Transverse colon (tissue), 4 donors: ENCODE data around the gene CDK2AP2. TPM values are rescaled to one million over a fixed set of nuclear protein-coding genes. Genes with fewer than 3 reads are reported as not detected.
"Not testable (repeated sequence)": the region's sequence is repeated elsewhere in the genome, so short reads cannot be mapped to it uniquely, and the experiment has no call there.

Experiments used
- DNase-seq: peaks from one replicate; pipeline ENCODE4 v3.0.0-alpha.2; 2019
- H3K27ac ChIP-seq, 4 donors: fragments of 200-600 bp; sonication (generic); 2 replicates each; pipeline ENCODE4 v1.5.1; 2016 to 2018; ENCODE audit warnings: inconsistent platforms in 4 of 4
- H3K27me3 ChIP-seq: fragments of 200-600 bp; sonication (generic); 2 replicates; pipeline ENCODE4 v1.5.1; 2017; ENCODE audit warnings: inconsistent platforms
- H3K36me3 ChIP-seq, 4 donors: fragments of 200-600 bp; sonication (generic); 2 replicates each; pipeline ENCODE4 v1.5.1; 2017 to 2019; ENCODE audit warnings: inconsistent platforms in 4 of 4
- H3K4me1 ChIP-seq, 4 donors: fragments of 200-600 bp; sonication (generic); 2 replicates each; pipeline ENCODE4 v1.5.1; 2017 to 2020; ENCODE audit warnings: inconsistent platforms in 4 of 4
- H3K4me3 ChIP-seq, 4 donors: fragments of 200-600 bp; sonication (generic); 1 replicate in 1 of 4; 2 replicates in 3 of 4; pipeline versions ENCODE4 v1.5.1 to v1.6.1; 2017 to 2019; ENCODE audit warnings: inconsistent platforms in 4 of 4
- H3K9me3 ChIP-seq, 2 donors: fragments of 200-600 bp; sonication (generic); 2 replicates each; pipeline ENCODE4 v1.5.1; 2017 to 2019; ENCODE audit warnings: inconsistent platforms in 2 of 2
- EP300 ChIP-seq: sonication (generic); formaldehyde crosslinking; IDR thresholded peaks from one replicate; pipeline ENCODE4 v1.6.1; 2017; ENCODE audit warnings: antibody characterized with exemption, low read depth
- POLR2A ChIP-seq: fragments of 450-650 bp; IDR thresholded peaks from one replicate; pipeline ENCODE4 v1.6.1; 2016; ENCODE audit warnings: antibody characterized with exemption, mild to moderate bottlenecking, moderate library complexity
- POLR2AphosphoS5 ChIP-seq, 3 donors: sonication (generic); formaldehyde crosslinking; IDR thresholded peaks; one replicate each; pipeline ENCODE4 v1.6.1; 2016; ENCODE audit warnings: antibody characterized with exemption in 3 of 3
- WGBS, 2 donors: methylation state at CpG; one replicate each; pipeline ENCODE4 v1.1.5; 2018; ENCODE audit warnings: low coverage in 1 of 2; 5-methylcytosine and 5-hydroxymethylcytosine counted together
- in situ Hi-C, 4 donors: fragments of 200-750 bp; cut with MboI; loops; one replicate each; pipeline versions ENCODE4 v1.15.0 to v1.15.1; 2017; ENCODE audit warnings: low sequenced_read_pairs in 3 of 4, low pct_ligation_motif_present in 1 of 4, low pct_unique_long_range_greater_than_20kb in 1 of 4
- intact Hi-C: fragments of 100-400 bp; cut with DNase I; formaldehyde crosslinking; loops from one replicate; pipeline ENCODE4 v1.15.1; 2023; ENCODE audit warnings: low total_unique reads
- total RNA-seq, 4 donors: library from RNA; depleted of rRNA; stranded (reverse); fragments of >200 nt; gene quantifications; one replicate each; pipeline ENCODE4 v1.1.0, GENCODE V29; 2016
- TF ChIP-seq, protein P1 (sequence below), 5 experiments: fragments of 200-600 bp in 3 of 5; fragments of 450-650 bp in 2 of 5; sonication (generic) in 3 of 5; IDR thresholded peaks; 1 replicate in 2 of 5; 2 replicates in 3 of 5; pipeline ENCODE4 v1.5.1; 2016 to 2017; ENCODE audit warnings: antibody characterized with exemption in 5 of 5, inconsistent platforms in 3 of 5, mild to moderate bottlenecking in 2 of 5, moderate library complexity in 1 of 5

CDK2AP2 gene
- total RNA-seq, 4 donors from 2014 or later = 49.4 to 140 (median 83.4) TPM

GRCh38 chr11:67486481-67487195 is 21.3 kb downstream of the CDK2AP2 start:
- DNase-seq = peak; percentile 60
- no peak for TF ChIP-seq POLR2AphosphoS5 (IDR thresholded peaks at IDR 0.05)
- Histone ChIP-seq H3K36me3 (peaks cover 0 to 5% (median 2%) of the 10 kb centered on the region in 4 donors), H3K4me3 (no peak overlapping the region), H3K9me3 (no peaks in the 10 kb centered on the region), H3K4me1 (peaks cover 15 to 36% (median 25%) of the 10 kb centered on the region in 4 donors), H3K27me3 (no peaks in the 10 kb centered on the region), H3K27ac (peak overlapping the region in 3 of 4 donors; percentile 8 to 59 (median 57))
- intact Hi-C loops = no loop called here
- in situ Hi-C loops = loop anchor here in 2 of 4 donors (10.0 kb wide), 1 partner anchor 92 kb away; the partner anchor contains the start of gene RAD9A (in 2 of the 2)
- WGBS, 2 donors = 69% methylated on average over 20 of the region's 20 CpGs; no CpG with 5 or more reads in 1 of the 2 donors

GRCh38 chr11:67485873-67486361 is 22.0 kb downstream of the CDK2AP2 start:
- in situ Hi-C loops = loop anchor here in 2 of 4 donors (10.0 kb wide), 1 partner anchor 91 kb away; the partner anchor contains the start of gene RAD9A (in 2 of the 2)
- DNase-seq = peak; percentile 59
- intact Hi-C loops, H3K9me3 ChIP-seq, H3K36me3 ChIP-seq, H3K27me3 ChIP-seq, H3K4me3 ChIP-seq: not testable (repeated sequence)
- TF ChIP-seq POLR2AphosphoS5 (IDR thresholded peaks at IDR 0.05) = peak in 1 of 3 donors; percentile 46
- 80% methylated on average over 7 of the region's 7 CpGs; no CpG with 5 or more reads in 1 of the 2 donors for WGBS, 2 donors
- H3K27ac ChIP-seq = peak overlapping the region; percentile 37 to 90 (median 58)
- H3K4me1 ChIP-seq = peaks cover 15 to 36% (median 25%) of the 10 kb centered on the region in 4 donors

GRCh38 chr11:67484847-67485311 is 23.1 kb downstream of the CDK2AP2 start:
- peak; percentile 57 for DNase-seq
- peaks cover 15 to 36% (median 25%) of the 10 kb centered on the region in 4 donors for H3K4me1 ChIP-seq
- H3K27ac ChIP-seq = peak overlapping the region; percentile 37 to 90 (median 74)
- H3K4me3 ChIP-seq = no peak overlapping the region
- TF ChIP-seq POLR2A (no peak), EP300 (no peak), POLR2AphosphoS5 (IDR thresholded peaks at IDR 0.05) (no peak)
- TF ChIP-seq, protein P1, sequence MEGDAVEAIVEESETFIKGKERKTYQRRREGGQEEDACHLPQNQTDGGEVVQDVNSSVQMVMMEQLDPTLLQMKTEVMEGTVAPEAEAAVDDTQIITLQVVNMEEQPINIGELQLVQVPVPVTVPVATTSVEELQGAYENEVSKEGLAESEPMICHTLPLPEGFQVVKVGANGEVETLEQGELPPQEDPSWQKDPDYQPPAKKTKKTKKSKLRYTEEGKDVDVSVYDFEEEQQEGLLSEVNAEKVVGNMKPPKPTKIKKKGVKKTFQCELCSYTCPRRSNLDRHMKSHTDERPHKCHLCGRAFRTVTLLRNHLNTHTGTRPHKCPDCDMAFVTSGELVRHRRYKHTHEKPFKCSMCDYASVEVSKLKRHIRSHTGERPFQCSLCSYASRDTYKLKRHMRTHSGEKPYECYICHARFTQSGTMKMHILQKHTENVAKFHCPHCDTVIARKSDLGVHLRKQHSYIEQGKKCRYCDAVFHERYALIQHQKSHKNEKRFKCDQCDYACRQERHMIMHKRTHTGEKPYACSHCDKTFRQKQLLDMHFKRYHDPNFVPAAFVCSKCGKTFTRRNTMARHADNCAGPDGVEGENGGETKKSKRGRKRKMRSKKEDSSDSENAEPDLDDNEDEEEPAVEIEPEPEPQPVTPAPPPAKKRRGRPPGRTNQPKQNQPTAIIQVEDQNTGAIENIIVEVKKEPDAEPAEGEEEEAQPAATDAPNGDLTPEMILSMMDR (IDR thresholded peaks at IDR 0.05) = no peak
- H3K9me3 ChIP-seq = no peaks in the 10 kb centered on the region
- peaks cover 0 to 5% (median 0%) of the 10 kb centered on the region in 4 donors for H3K36me3 ChIP-seq
- intact Hi-C loops (loop anchor here (5.0 kb wide), 1 partner anchor 83 kb away; the partner anchor contains the start of genes PPP1CA and TBC1D10C), in situ Hi-C loops (loop anchor here in 2 of 4 donors (10.0 kb wide), 1 partner anchor 90 kb away; the partner anchor contains the start of gene RAD9A (in 2 of the 2))
- WGBS, 2 donors = 65 to 74% methylated on average over 3 to 11 of the region's 11 CpGs
- H3K27me3 ChIP-seq = no peaks in the 10 kb centered on the region

DNA sequence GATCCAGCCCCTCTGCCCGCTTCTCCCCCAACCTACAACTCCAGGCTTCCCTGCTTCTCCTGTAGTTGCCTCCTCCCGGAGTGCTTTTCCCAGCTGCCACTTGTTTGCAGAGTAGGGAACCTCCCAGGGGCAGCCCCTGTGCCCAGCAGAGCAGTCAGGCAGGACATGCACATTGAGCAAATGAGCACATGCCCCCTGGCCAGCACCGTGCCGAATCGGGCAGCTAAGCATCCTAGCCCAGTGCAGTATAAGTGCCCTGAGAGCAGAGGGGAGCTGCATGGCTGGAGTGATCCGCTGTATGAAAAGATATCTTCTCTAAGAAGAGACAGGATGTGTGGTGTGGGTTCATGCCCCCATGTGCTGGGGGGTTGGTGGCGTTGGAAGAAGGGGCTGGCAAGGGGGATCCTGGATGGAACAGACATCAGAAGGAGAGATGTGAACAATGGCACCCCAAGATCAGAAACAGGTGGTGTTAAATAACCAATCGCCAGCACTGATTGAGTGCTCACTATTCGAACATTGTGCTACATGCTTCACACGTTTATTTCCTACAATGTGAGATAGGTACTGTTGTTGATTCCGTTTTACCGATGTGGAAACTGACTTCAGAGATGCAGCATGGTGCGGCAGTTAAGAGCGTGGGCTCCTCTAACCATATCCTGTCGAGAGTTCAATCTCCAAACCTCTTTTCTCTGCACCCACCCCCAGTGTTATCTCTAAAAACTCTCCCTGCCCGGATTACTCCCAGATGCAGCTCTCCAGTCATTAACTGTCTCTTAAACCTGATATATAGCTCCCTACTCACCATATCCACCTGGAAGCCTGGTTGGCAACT is 23.9 kb downstream of the CDK2AP2 start:
- Histone ChIP-seq H3K4me1 (peaks cover 15 to 32% (median 25%) of the 10 kb centered on the region in 4 donors), H3K27me3 (no peaks in the 10 kb centered on the region), H3K36me3 (peaks cover 0 to 5% (median 0%) of the 10 kb centered on the region in 4 donors), H3K27ac (peak overlapping the region; percentile 82 to 90 (median 90)), H3K4me3 (peak overlapping the region in 2 of 4 donors; percentile 40 to 62), H3K9me3 (no peaks in the 10 kb centered on the region)
- DNase-seq = peak; percentile 11
- 65 to 78% methylated on average over 11 to 16 of the region's 16 CpGs for WGBS, 2 donors
- no peak for TF ChIP-seq POLR2AphosphoS5 (IDR thresholded peaks at IDR 0.05)
- TF ChIP-seq, protein P1 (IDR thresholded peaks at IDR 0.05) = no peak
- TF ChIP-seq EP300 = no peak
- TF ChIP-seq POLR2A = no peak
- intact Hi-C loops = loop anchor here (5.0 kb wide), 1 partner anchor 82 kb away; the partner anchor contains the start of genes PPP1CA and TBC1D10C
- in situ Hi-C loops = loop anchor here in 2 of 4 donors (10.0 kb wide), 1 partner anchor 89 kb away; the partner anchor contains the start of gene RAD9A (in 2 of the 2)
